Heart right ventricle (tissue), 16 donors: ENCODE measurements around the gene AKAP9. TPM values are rescaled to one million over a fixed set of nuclear protein-coding genes. Genes with fewer than 3 reads are reported as not detected.

Experiments used
- ATAC-seq, 8 donors: fragments of 200-7000 bp; cut with Tn5 transposase; one replicate each; pipeline ENCODE4 v1.9.1; 2020; ENCODE audit warnings: mild to moderate bottlenecking in 8 of 8, moderate library complexity in 8 of 8, moderate number of reproducible peaks in 1 of 8
- DNase-seq, 2 donors: peaks; one replicate each; pipeline ENCODE4 v3.0.0-alpha.2; 2020
- H3K27ac ChIP-seq, 10 donors: fragments of 200-600 bp; sonication (generic) in 2 of 10; one replicate each; pipeline versions ENCODE4 v1.5.0 to v1.8.0; 2020 to 2022; ENCODE audit warnings: mild to moderate bottlenecking in 3 of 10
- H3K27me3 ChIP-seq, 7 donors: fragments of 200-600 bp; one replicate each; pipeline ENCODE4 v1.8.0; 2021 to 2022; ENCODE audit warnings: mild to moderate bottlenecking in 2 of 7
- H3K36me3 ChIP-seq, 9 donors: fragments of 200-600 bp; sonication (generic) in 1 of 9; one replicate each; pipeline versions ENCODE4 v1.5.0 to v1.8.0; 2020 to 2022; ENCODE audit warnings: mild to moderate bottlenecking in 2 of 9
- H3K4me1 ChIP-seq, 9 donors: fragments of 200-600 bp; sonication (generic) in 1 of 9; one replicate each; pipeline versions ENCODE4 v1.5.0 to v1.8.0; 2020 to 2022; ENCODE audit warnings: mild to moderate bottlenecking in 4 of 9
- H3K4me3 ChIP-seq, 10 donors: fragments of 200-600 bp; sonication (generic) in 2 of 10; one replicate each; pipeline versions ENCODE4 v1.5.0 to v1.8.0; 2020 to 2022; ENCODE audit warnings: mild to moderate bottlenecking in 7 of 10, moderate library complexity in 2 of 10
- H3K9me3 ChIP-seq, 11 donors: fragments of 200-600 bp in 10 of 11; sonication (generic) in 2 of 11; one replicate each; pipeline versions ENCODE4 v1.5.0 to v1.8.0; 2013 to 2022; ENCODE audit warnings: mild to moderate bottlenecking in 2 of 11, control low read depth in 1 of 11, moderate library complexity in 1 of 11
- CTCF ChIP-seq, 9 donors: fragments of 200-600 bp; sonication (generic) in 2 of 9; IDR thresholded peaks; one replicate each; pipeline versions ENCODE4 v1.5.0 to v1.8.0; 2021 to 2022; ENCODE audit warnings: antibody characterized with exemption in 9 of 9, mild to moderate bottlenecking in 5 of 9, moderate library complexity in 1 of 9
- WGBS, 2 donors: extraction: QIAGEN DNeasy Blood & Tissue Kit; methylation state at CpG; one replicate each; pipeline ENCODE4 v1.1.7; 2013; ENCODE audit warnings: inconsistent platforms in 1 of 2; 5-methylcytosine and 5-hydroxymethylcytosine counted together
- intact Hi-C, 10 donors: fragments of 100-400 bp; cut with DNase I; formaldehyde crosslinking; loops; one replicate each; pipeline versions ENCODE4 v1.11.1 to v1.14.2; 2022
- polyA plus RNA-seq, 2 donors: library from polyadenylated mRNA; stranded (reverse); fragments of 200-250 nt; gene quantifications; one replicate each; pipeline ENCODE4 v1.2.3, GENCODE V29; 2013
- total RNA-seq, 10 donors: library from RNA; stranded (reverse); fragmentation: NEBNext Ultra II Directional in 3 of 10; extraction: Animal tissue kit (Norgen Biotek cat#: 25700) in 3 of 10; gene quantifications; one replicate each; pipeline versions ENCODE4 v1.2.1 to v1.2.4, GENCODE V29; 2021 to 2023
- donor health status: Arrhythmogenic right ventricular cardiomyopathy.
- donor health status: ischemic (EF 13 %, LVEDD 7.1; RV severe dilation, severe dysfunction).
- donor health status: healthy with polysubstance abuse.
- donor health status: DM: no; HTN: yes; CAD: no.
- donor health status: DM: no; HTN: no; CAD: no.
- donor health status: ischemic (EF 25% LVEDD 6.9; RV normal size, moderate dysfunction).
- donor health status: ischemic (EF 25% LVEDD 5.7; RV mildly dilated, moderate dysfunction).
- donor health status: healthy.
- donor health status: DM: yes; HTN: yes; CAD: no.
- donor health status: Ischemic cardiomyopathy.
- donor health status: ischemic (EF 35%, LVEDD 5.7; RV mildly dilated, moderate dysfunction).
- donor health status: nonischemic (EF 11% LVEDD 7.7; RV severe dilation, severe dysfunction).
- donor health status: DM: yes; HTN: yes; CAD: no.
- donor health status: PGD.
- donor health status: ischemic (EF 29% LVEDD 5.4; RV normal size, mild dysfunction).
- donor health status: nonischemic (EF 23%, LVEDD 6.1; RV moderate dilation, normal function).

Gene AKAP9
- total and polyA plus RNA-seq, 12 donors = 5.9 to 62.3 (median 49.2) TPM

- ATAC-seq = no peak
- no peak for DNase-seq
- Histone ChIP-seq H3K27me3 (no peaks in the 10 kb centered on the region), H3K4me1 (peaks cover 0 to 4% (median 0%) of the 10 kb centered on the region in 9 donors), H3K36me3 (peaks cover 0 to 87% (median 40%) of the 10 kb centered on the region in 9 donors), H3K4me3 (no peak overlapping the region), H3K9me3 (peaks cover 0 to 4% (median 0%) of the 10 kb centered on the region in 11 donors), H3K27ac (no peak overlapping the region)
- WGBS, 2 donors = 91 to 93% methylated on average over 2 of the region's 2 CpGs
- intact Hi-C loops = no loop called here
- no peak for TF ChIP-seq CTCF (IDR thresholded peaks at IDR 0.05)
Observed at GRCh38 chr7:92028226-92028625, 87.6 kb downstream of the AKAP9 start.

GRCh38 chr7:92028686-92029085 lies 88.0 kb downstream of the AKAP9 start:
- Histone ChIP-seq H3K4me1 (peaks cover 0 to 4% (median 0%) of the 10 kb centered on the region in 9 donors), H3K27ac (no peak overlapping the region), H3K4me3 (no peak overlapping the region), H3K27me3 (no peaks in the 10 kb centered on the region), H3K36me3 (peaks cover 0 to 87% (median 37%) of the 10 kb centered on the region in 9 donors), H3K9me3 (peaks cover 0 to 4% (median 0%) of the 10 kb centered on the region in 11 donors)
- TF ChIP-seq CTCF (IDR thresholded peaks at IDR 0.05) = no peak
- DNase-seq (no peak), ATAC-seq (no peak)
- WGBS, 2 donors = 98% methylated on average over 1 of the region's 1 CpG
- intact Hi-C loops = no loop called here

- ATAC-seq = peak in 1 of 8 donors; percentile 33
- H3K27me3 ChIP-seq = no peaks in the 10 kb centered on the region
Observed at GRCh38 chr7:92034116-92034515, 93.5 kb downstream of the AKAP9 start.

GRCh38 chr7:92035576-92035975 lies 94.9 kb downstream of the AKAP9 start:
- peaks cover 0 to 79% (median 21%) of the 10 kb centered on the region in 9 donors for H3K36me3 ChIP-seq

More at GRCh38 chr7:92034116-92034515, 93.5 kb downstream of the AKAP9 start:
- no peak for TF ChIP-seq CTCF (IDR thresholded peaks at IDR 0.05)
- no peak for DNase-seq
- Histone ChIP-seq H3K27ac (no peak overlapping the region), H3K4me1 (no peaks in the 10 kb centered on the region), H3K36me3 (peaks cover 0 to 79% (median 30%) of the 10 kb centered on the region in 9 donors), H3K9me3 (no peaks in the 10 kb centered on the region), H3K4me3 (no peak overlapping the region)
- 89 to 97% methylated on average over 2 of the region's 2 CpGs for WGBS, 2 donors
- intact Hi-C loops = no loop called here

More at GRCh38 chr7:92035576-92035975, 94.9 kb downstream of the AKAP9 start:
- Histone ChIP-seq H3K4me1 (no peaks in the 10 kb centered on the region), H3K9me3 (no peaks in the 10 kb centered on the region), H3K27me3 (no peaks in the 10 kb centered on the region), H3K4me3 (no peak overlapping the region), H3K27ac (no peak overlapping the region)
- DNase-seq = no peak
- WGBS, 2 donors = 99 to 100% methylated on average over 1 of the region's 1 CpG
- no peak for TF ChIP-seq CTCF (IDR thresholded peaks at IDR 0.05)
- no peak for ATAC-seq
- intact Hi-C loops = no loop called here
